NCI-H146 treated with DMSO at 0.1 percent for 48 hours (cell line): ENCODE results near the gene CCR6.

ENCODE experiments used
- DNase-seq: peaks from one replicate; lab custom pipeline; 2025; ENCODE audit not compliant: unreplicated experiment; lab: John Stamatoyannopoulos, UW

CCR6 gene

DNA sequence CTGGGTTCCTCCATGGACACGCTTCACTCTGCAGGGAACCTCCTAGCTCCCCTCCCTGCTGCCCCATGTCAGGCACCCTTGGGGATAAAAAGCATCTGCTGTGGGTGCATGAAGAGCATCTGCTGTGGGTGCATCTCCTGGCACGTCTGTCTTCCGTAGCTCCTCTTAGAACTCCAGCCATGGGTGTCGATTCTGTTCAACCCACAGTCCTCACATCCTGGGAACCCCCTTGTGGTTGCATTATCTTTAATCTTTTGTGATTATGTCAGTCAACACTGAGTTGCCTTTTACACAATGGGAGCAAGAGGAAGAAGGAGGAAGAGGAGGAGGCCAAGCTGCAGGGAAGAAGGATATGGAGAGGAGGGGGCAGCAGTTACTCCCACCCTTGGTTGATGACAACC lies 24.1 kb upstream of the CCR6 start:
- no peak for DNase-seq

DNA sequence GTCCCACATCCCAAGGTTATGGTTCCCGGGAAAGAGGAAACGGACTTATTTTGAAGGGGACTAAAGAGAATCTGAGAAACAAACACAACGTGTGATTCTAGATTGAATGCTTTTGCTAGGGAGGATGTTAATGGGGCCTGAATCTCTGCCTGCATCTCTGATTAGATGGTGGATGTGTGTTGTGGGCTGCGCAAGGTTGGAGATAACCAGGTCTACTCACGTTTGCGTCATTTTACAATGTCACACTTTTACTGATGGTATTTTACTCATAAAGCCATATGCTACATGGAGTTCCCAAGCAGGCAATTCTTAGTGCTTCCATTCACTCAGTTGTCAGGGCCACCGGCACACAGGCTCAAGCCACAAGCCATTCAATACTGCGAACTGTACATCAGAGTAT lies 23.2 kb upstream of the CCR6 start:
- no peak for DNase-seq

DNA sequence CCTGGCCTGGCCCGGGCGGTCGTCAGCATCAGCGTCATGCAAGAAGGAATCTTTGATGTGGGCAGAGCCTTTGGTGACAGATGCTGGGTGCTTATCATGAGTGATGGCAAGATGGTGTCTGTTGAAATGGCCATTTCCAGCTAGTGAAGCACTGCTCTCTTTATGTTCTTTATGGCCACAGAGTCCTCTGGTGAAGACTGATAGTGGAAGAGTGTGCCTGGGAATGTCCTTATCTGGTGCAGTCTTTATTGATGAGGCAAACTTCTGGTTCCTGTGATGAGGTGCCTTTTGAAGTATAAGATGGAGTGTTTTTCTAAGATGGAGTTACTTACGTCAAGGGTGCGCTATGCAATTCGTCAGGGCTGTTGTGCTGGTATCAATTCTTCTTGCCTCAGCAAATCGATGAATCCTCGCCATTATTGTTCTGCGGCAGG lies 22.6 kb upstream of the CCR6 start:
- DNase-seq = no peak

DNA sequence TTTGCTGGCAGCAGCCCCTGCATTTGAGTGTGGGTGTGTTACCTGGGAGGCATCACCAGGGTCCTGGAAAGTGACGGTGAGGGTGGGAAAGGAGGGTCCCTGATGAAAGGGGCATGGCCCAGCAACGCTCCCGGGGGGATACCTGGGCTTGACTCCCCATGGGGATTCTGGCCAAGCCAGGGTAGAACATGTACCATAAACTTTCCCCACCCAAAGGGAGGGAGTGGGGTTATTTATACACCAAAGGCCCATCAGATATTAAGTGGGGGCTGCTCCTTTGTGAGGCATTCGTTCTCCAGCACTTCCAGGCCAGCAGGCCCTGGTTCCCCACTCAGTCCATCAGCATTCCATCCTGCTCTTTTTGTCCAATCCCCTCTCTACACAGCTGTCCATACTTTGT lies 20.6 kb upstream of the CCR6 start:
- no peak for DNase-seq

DNA sequence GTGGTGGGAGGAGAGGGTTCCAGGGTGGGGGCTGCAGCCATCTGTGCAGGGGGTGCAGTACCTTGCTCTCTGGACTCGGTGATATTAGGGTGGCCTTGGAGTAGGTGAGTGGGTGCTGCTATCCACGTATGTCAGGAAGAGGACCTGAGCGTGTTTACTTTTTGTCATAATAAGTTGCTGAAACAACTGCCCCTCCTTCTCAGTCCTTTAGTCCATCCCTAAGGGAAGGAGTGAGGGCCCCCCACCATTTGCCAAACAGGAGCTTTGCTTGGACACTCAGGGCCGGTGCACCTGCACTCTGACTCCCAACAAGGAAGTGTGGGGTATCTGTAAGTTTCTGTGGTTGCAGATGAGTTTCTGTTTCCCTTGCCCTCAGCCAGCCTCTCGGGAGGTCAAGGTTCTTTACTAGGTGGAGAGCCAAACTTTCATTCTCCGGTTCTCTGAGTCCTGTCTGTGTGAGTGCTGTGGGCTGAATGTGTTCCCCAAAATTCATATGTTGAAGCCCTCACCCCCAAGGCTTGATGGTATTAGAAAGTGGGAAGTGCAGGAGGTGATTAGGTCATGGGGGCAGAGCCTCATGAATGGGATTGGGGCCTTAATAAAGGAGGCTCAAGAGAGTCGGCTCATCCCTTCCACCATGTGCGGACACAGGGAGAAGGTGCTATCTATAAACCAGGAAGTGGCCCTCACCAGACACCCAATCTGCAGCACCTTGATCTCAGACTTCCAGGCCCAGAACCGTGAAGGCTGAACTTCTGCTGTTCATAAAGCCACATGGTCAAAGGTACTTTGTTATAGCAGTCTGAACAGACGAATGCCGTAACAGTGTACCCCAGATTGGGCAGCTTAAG lies 19.6 kb upstream of the CCR6 start:
- DNase-seq = no peak

GRCh38 chr6:167104388-167104787 lies 18.5 kb upstream of the CCR6 start:
- no peak for DNase-seq

DNA sequence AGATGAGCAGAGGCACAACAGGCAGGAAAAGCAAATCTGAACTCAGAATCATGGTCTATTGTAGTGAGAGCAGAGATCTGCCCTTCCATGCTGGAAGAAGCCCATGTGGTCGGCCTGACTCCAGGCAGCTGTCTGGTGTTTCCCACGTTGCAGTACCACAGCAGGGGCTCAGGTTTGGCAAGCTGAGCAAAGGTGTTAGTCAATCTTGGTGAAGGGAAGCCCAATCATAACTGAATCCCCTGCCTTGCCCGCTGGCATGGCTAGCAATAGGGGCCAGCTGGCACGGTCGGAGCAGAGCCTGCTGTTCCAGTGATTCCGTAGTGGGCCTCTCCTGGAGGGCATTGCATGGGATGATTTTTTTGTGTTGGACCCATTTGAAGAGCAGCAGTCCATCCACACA lies 17.8 kb upstream of the CCR6 start:
- no peak for DNase-seq

- no peak for DNase-seq
Measured at GRCh38 chr6:167106406-167106805, 16.5 kb upstream of the CCR6 start.

GRCh38 chr6:167107787-167108186 lies 15.1 kb upstream of the CCR6 start:
- DNase-seq = no peak

DNA sequence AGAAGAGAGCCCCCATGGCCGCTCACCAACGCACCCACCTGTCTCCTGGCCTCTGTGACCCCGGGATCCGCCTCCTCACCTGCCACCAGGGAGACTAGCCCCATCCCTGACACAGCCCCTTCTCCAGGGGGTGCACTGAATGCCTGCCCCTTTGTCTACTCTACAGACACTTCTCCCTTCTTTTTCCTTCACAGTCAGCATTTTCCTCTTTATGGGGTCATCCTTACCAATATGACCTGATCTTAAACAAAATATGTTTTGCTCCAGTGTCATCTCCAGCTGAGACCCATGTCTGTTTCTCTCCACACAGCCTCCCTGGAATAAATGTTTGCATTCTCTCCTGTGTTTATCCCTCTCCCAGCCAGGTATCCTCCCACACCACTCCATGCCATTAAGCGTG lies 14.6 kb upstream of the CCR6 start:
- no peak for DNase-seq

DNA sequence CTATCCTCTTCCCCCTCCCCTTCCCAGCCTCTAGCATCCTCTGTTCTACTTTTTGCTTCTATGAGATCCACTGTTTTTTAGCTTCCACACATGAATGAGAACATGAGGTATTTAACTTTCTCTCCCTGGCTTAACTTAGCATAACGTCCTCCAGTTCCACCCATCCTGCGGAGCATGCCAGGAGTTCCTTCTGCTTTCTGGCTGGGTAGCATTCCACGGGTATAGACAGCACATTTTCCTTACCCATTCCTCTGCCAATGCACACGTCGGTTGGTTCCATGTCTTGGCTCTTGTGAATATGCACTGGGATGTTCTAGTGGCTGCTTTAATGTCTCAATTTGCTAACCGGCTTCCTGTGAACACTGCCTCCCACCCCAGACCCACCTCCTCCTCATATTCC lies 13.2 kb upstream of the CCR6 start:
- no peak for DNase-seq

DNA sequence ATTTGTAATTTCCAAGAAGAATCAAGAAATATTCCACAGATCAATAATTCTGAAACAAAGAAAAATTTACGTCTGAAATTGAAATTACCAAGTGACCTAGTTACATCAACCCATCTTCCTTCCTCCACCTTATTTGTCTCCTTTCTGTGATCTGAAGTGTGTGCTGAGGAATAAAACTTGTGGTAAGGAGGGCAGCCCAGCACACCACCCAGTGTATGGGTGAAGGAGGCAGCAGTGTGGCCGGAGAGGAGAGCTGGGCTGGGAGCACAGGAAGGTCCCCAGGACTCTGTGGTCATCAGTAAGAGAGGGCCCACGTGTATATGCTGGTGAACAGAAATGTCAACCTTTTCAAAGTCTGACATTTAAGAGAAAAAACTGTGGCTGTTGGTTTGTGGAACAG lies 11.3 kb upstream of the CCR6 start:
- DNase-seq = no peak

DNA sequence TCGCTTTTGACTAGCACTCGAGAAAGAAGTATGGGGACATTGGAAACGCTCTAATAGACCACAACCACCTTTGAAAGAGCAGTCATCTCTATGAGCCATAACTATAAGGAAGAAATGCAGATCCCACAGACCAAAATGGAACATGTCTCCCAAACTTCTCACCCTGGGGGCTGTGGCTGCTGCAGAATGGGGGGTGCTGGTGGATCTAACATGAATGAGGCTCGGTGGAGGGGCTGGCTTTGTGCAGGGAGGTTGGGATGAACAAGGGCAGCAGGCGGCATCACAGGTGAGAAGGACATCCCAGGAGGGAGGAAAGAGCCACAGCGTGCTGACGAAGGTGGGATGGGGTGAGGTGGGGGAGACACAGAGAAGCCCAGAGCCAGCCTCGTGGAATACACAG lies 10.5 kb upstream of the CCR6 start:
- no peak for DNase-seq

GRCh38 chr6:167113047-167113754 lies 9.7 kb upstream of the CCR6 start:
- no peak for DNase-seq

GRCh38 chr6:167113935-167114910 lies 8.7 kb upstream of the CCR6 start:
- no peak for DNase-seq

DNA sequence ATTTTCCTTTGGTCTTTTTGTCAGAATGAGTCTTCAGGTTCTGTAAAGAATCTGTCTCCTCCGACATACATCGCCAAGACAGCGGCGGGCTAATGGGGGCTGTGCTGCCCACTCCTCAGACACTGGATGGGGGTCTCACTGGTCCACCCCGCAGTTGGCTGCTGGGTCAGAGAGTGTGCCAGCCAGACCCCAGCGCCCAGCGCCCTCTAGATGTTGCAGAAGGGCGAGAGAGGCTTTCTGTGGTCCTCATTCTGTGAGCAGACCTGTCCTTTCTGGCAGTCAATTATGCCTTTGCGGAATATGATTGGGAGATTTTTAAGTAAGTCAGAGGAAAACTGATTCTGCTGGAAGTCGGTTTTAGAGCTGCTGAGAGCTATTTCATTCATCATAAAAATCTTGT lies 7.8 kb upstream of the CCR6 start:
- DNase-seq = no peak

GRCh38 chr6:167116109-167116837 lies 6.6 kb upstream of the CCR6 start:
- DNase-seq = no peak

- no peak for DNase-seq
Measured at GRCh38 chr6:167116838-167117228, 6.1 kb upstream of the CCR6 start.

DNA sequence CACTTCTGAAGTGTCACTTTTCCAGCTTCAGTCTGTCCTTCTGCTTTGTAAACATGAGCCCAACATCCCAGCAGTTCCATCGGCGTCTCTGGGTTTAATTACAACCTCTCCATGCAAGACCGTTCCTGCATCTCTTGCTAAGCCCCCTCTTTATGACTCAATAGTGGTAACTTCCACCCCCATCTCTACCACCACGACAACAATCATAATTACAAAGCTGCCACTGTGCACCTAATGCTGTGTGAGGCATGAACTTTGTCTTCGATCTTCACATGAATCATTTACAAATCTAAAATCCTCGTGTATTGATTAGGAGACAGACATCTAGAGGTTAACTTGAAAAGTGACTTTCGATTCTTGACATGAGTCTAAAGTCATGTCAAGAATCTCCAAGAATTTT lies 4.9 kb upstream of the CCR6 start:
- DNase-seq = no peak

- DNase-seq = no peak
Measured at GRCh38 chr6:167118839-167119238, 4.1 kb upstream of the CCR6 start.
